GM12878 (cell line): ENCODE measurements around the gene SLC10A4. TPM values are rescaled to one million over a fixed set of nuclear protein-coding genes. Genes with fewer than 3 reads are reported as not detected.

ENCODE experiments used
- ATAC-seq: fragments of 200-7000 bp; cut with Tn5 transposase; 3 replicates; pipeline ENCODE4 v1.9.1; 2020; ENCODE audit warnings: mild to moderate bottlenecking, moderate library complexity
- BruUV-seq: library from RNA; stranded (reverse); fragments of 400-500 nt; replicated peaks from 2 replicates; lab custom pipeline; 2021; lab: Mats Ljungman, UMichigan
- CTCF ChIA-PET: fragments of 300-600 bp; sonication (Branson Sonifier 250); formaldehyde crosslinking; extraction: SDS; loops from one replicate; lab custom pipeline; 2021; ENCODE audit warnings: inconsistent platforms; lab: Yijun Ruan, JAX
- POLR2A ChIA-PET: fragments of 350-600 bp; formaldehyde crosslinking; extraction: SDS; loops from one replicate; lab custom pipeline; 2021; ENCODE audit warnings: inconsistent platforms; lab: Charles Lee
- RAD21 ChIA-PET: fragments of 300-600 bp; sonication (Branson Sonifier 250); formaldehyde crosslinking; loops from one replicate; lab custom pipeline; 2023; ENCODE audit warnings: antibody characterized with exemption; ENCODE audit not compliant: unreplicated experiment; lab: Charles Lee
- SMC1A ChIA-PET: fragments of 300-600 bp; sonication (Branson Sonifier 250); formaldehyde crosslinking; loops from one replicate; lab custom pipeline; 2023; ENCODE audit not compliant: unreplicated experiment, uncharacterized antibody; lab: Charles Lee
- DNase-seq: peaks from one replicate; pipeline ENCODE4 v3.0.0-alpha.2; 2011; ENCODE audit warnings: low read depth, low spot score
- FAIRE-seq: peaks from 3 replicates; lab custom pipeline; 2011; peaks lifted over from hg19 to GRCh38; lab: Jason Lieb, UNC
- H2AFZ ChIP-seq: 2 replicates; pipeline ENCODE4 v1.6.0; 2011; ENCODE audit warnings: low read depth, low read length, control low read depth; ENCODE audit not compliant: control insufficient read depth
- H3K27ac ChIP-seq: 2 replicates; pipeline ENCODE4 v1.5.1; 2011; ENCODE audit warnings: control low read depth; ENCODE audit not compliant: control insufficient read depth, insufficient read depth
- H3K27me3 ChIP-seq, 2 experiments: replicated peaks in 1 of 2; 2 replicates each; pipeline versions ENCODE4 v1.6.0 to v1.6.1; 2011; ENCODE audit warnings: low read length in 1 of 2; ENCODE audit not compliant: control insufficient read depth in 2 of 2, insufficient read depth in 2 of 2
- H3K36me3 ChIP-seq, 2 experiments: 2 replicates each; pipeline ENCODE4 v1.5.1; 2011; ENCODE audit warnings: low read length in 1 of 2; ENCODE audit not compliant: control insufficient read depth in 2 of 2, insufficient read depth in 2 of 2
- H3K4me1 ChIP-seq: 2 replicates; pipeline ENCODE4 v1.6.1; 2011; ENCODE audit warnings: mild to moderate bottlenecking, low read length, moderate library complexity, mixed read lengths; ENCODE audit not compliant: control insufficient read depth, insufficient read depth
- H3K4me2 ChIP-seq: 2 replicates; pipeline ENCODE4 v1.6.0; 2011; ENCODE audit warnings: control low read depth; ENCODE audit not compliant: control insufficient read depth, insufficient read depth
- H3K4me3 ChIP-seq: fragments of 200-600 bp; sonication (generic); 2 replicates; pipeline ENCODE4 v1.5.1; 2016
- H3K79me2 ChIP-seq: 2 replicates; pipeline ENCODE4 v1.6.0; 2011; ENCODE audit warnings: low read length; ENCODE audit not compliant: control insufficient read depth, insufficient read depth
- H3K9ac ChIP-seq: 2 replicates; pipeline ENCODE4 v1.8.0; 2011; ENCODE audit warnings: low read length, control low read depth, mixed read lengths; ENCODE audit not compliant: control insufficient read depth, insufficient read depth
- H3K9me3 ChIP-seq: replicated peaks from 3 replicates; pipeline ENCODE4 v1.5.1; 2011; ENCODE audit warnings: mild to moderate bottlenecking, low read length; ENCODE audit not compliant: control insufficient read depth, insufficient read depth
- H4K20me1 ChIP-seq: 2 replicates; pipeline ENCODE4 v1.6.0; 2011; ENCODE audit not compliant: control insufficient read depth, insufficient read depth
- BCL3 ChIP-seq: IDR thresholded peaks from 2 replicates; pipeline ENCODE4 v1.6.1; 2011; ENCODE audit warnings: borderline replicate concordance, low read depth, mild to moderate bottlenecking, moderate library complexity, low read length; ENCODE audit not compliant: insufficient read depth, poor library complexity, severe bottlenecking
- BMI1 ChIP-seq: fragments of 450-650 bp; IDR thresholded peaks from 2 replicates; pipeline ENCODE4 v1.6.1; 2016; ENCODE audit warnings: mild to moderate bottlenecking, moderate library complexity, borderline replicate concordance
- CBFB ChIP-seq: IDR thresholded peaks from 2 replicates; pipeline ENCODE4 v1.6.1; 2016; ENCODE audit warnings: antibody characterized with exemption, low read depth
- CBX3 ChIP-seq: fragments of 200-600 bp; sonication (generic); IDR thresholded peaks from 2 replicates; pipeline ENCODE4 v1.6.1; 2016; ENCODE audit warnings: low read depth, borderline replicate concordance
- CTCF ChIP-seq, 3 experiments: IDR thresholded peaks in 2 of 3; conservative IDR thresholded peaks in 1 of 3; 2 replicates each; pipeline ENCODE4 v1.5.1; 2011; ENCODE audit warnings: low read depth in 3 of 3, low read length in 3 of 3, mild to moderate bottlenecking in 3 of 3, control low read depth in 2 of 3, moderate library complexity in 2 of 3, inconsistent platforms in 1 of 3, mixed read lengths in 1 of 3; ENCODE audit not compliant: control insufficient read depth in 2 of 3, insufficient read depth in 1 of 3; ENCODE audit errors: extremely low read depth in 1 of 3
- E2F4 ChIP-seq: IDR thresholded peaks from 2 replicates; pipeline ENCODE4 v1.6.1; 2012; ENCODE audit warnings: low read depth, low read length, improper control_type of control experiment
- ETV6 ChIP-seq, 2 experiments: fragments of 450-650 bp in 1 of 2; IDR thresholded peaks in 1 of 2; conservative IDR thresholded peaks in 1 of 2; 2 replicates each; pipeline ENCODE4 v1.6.1; 2014; ENCODE audit warnings: antibody characterized with exemption in 1 of 2, borderline replicate concordance in 1 of 2, low read depth in 1 of 2, mild to moderate bottlenecking in 1 of 2, moderate library complexity in 1 of 2
- HDAC2 ChIP-seq: fragments of 200-600 bp; sonication (generic); IDR thresholded peaks from 2 replicates; pipeline ENCODE4 v1.6.1; 2017
- JUNB ChIP-seq: IDR thresholded peaks from 2 replicates; pipeline ENCODE4 v1.6.1; 2016; ENCODE audit warnings: antibody characterized with exemption, mild to moderate bottlenecking
- MEF2A ChIP-seq: IDR thresholded peaks from 2 replicates; pipeline ENCODE4 v1.6.1; 2011; ENCODE audit warnings: low read depth, mild to moderate bottlenecking, low read length, moderate library complexity; ENCODE audit not compliant: insufficient read depth
- MEF2B ChIP-seq: fragments of 450-650 bp; IDR thresholded peaks from 2 replicates; pipeline ENCODE4 v1.6.1; 2018; ENCODE audit warnings: mild to moderate bottlenecking, moderate library complexity; ENCODE audit not compliant: partially characterized antibody, poor library complexity, severe bottlenecking
- MYB ChIP-seq: fragments of 150-350 bp; IDR thresholded peaks from 2 replicates; pipeline ENCODE4 v1.6.1; 2014; ENCODE audit warnings: mild to moderate bottlenecking, low read depth, low read length, borderline replicate concordance
- NBN ChIP-seq: fragments of 450-650 bp; IDR thresholded peaks from 2 replicates; pipeline ENCODE4 v1.6.1; 2016
- NR2C1 ChIP-seq: fragments of 450-650 bp; IDR thresholded peaks from 2 replicates; pipeline ENCODE4 v1.6.1; 2017; ENCODE audit warnings: antibody characterized with exemption, mild to moderate bottlenecking, moderate library complexity
- NR2C2 ChIP-seq: IDR thresholded peaks from 2 replicates; pipeline ENCODE4 v1.6.1; 2011; ENCODE audit warnings: borderline replicate concordance, low read depth; ENCODE audit not compliant: control insufficient read depth, insufficient read length
- PAX5 ChIP-seq: IDR thresholded peaks from 2 replicates; pipeline ENCODE4 v1.6.1; 2011; ENCODE audit warnings: low read depth, low read length, borderline replicate concordance
- POLR2AphosphoS2 ChIP-seq: IDR thresholded peaks from 2 replicates; pipeline ENCODE4 v1.6.1; 2011; ENCODE audit warnings: low read depth, mild to moderate bottlenecking, low read length, improper control_type of control experiment, moderate library complexity
- SMAD1 ChIP-seq: fragments of 450-650 bp; IDR thresholded peaks from 2 replicates; pipeline ENCODE4 v1.6.1; 2018; ENCODE audit warnings: mild to moderate bottlenecking, low read depth; ENCODE audit not compliant: partially characterized antibody
- TARDBP ChIP-seq: IDR thresholded peaks from 2 replicates; pipeline ENCODE4 v1.6.1; 2016; ENCODE audit warnings: borderline replicate concordance
- TBL1XR1 ChIP-seq: IDR thresholded peaks from 2 replicates; pipeline ENCODE4 v1.6.1; 2012; ENCODE audit warnings: low read depth, low read length, improper control_type of control experiment
- ZBED1 ChIP-seq: IDR thresholded peaks from 2 replicates; pipeline ENCODE4 v1.6.1; 2016; ENCODE audit warnings: borderline replicate concordance
- WGBS: methylation state at CpG from one replicate; pipeline ENCODE4 v1.1.6; 2016; ENCODE audit warnings: low lambda C conversion rate; ENCODE audit not compliant: insufficient replicate concordance, insufficient coverage; ENCODE audit errors: missing lambda C conversion rate; 5-methylcytosine and 5-hydroxymethylcytosine counted together
- in situ Hi-C: fragments of 300-500 bp; cut with MboI; formaldehyde crosslinking; loops from 9 replicates; pipeline ENCODE4 v1.14.3; 2018; ENCODE audit warnings: mixed read lengths
- intact Hi-C: fragments of 100-400 bp; cut with micrococcal nuclease; formaldehyde crosslinking; loops from one replicate; pipeline ENCODE4 v1.14.2; 2022; ENCODE audit not compliant: unreplicated experiment
- polyA plus RNA-seq, 11 experiments: library from polyadenylated mRNA; depleted of rRNA in 4 of 11; unstranded in 6 of 11; stranded (reverse) in 5 of 11; fragments of >200 nt; fragmentation: Nextera tagmentation in 4 of 11; fragmentation: Illumina TruSeq in 1 of 11; extraction: Ambion mirVana in 4 of 11; extraction: Trizol in 1 of 11; gene quantifications; 1 replicate in 1 of 11; 2 replicates in 10 of 11; pipeline versions ENCODE4 v1.2.1 to v1.2.3, GENCODE V29; 2011 to 2016; ENCODE audit warnings: inconsistent platforms in 2 of 11, missing spikeins in 2 of 11, low read depth in 1 of 11
- total RNA-seq, 4 experiments: library from RNA; depleted of rRNA in 3 of 4; stranded (reverse); fragments of >200 nt in 3 of 4; fragmentation: Illumina TruSeq in 1 of 4; extraction: Trizol in 1 of 4; gene quantifications; 2 replicates each; pipeline versions ENCODE4 v1.2.1 to v1.2.3, GENCODE V29; 2013 to 2021

SLC10A4 gene
- total and polyA plus RNA-seq, 10 of the 15 experiments (the other 5 are each of a cell fraction or from before 2014, with no cell fraction given) = 0.12 TPM; not detected in 9

- TF ChIP-seq ZBED1 = no peak
- TF ChIP-seq HDAC2 = no peak
- TF ChIP-seq NR2C1 = no peak
- no peak for TF ChIP-seq ETV6 (conservative IDR thresholded peaks at IDR 0.05 in 1 of 2, IDR thresholded peaks at IDR 0.05 in 1 of 2; ENCODE audit: borderline replicate concordance in 1 of 2, low read depth in 1 of 2)
- TF ChIP-seq MEF2A = no peak
- TF ChIP-seq PAX5 = no peak
- TF ChIP-seq BMI1 = no peak
- no peak for TF ChIP-seq NBN
- TF ChIP-seq BCL3 = no peak
- TF ChIP-seq JUNB = no peak
- TF ChIP-seq CBX3 = no peak
Measured at GRCh38 chr4:48467891-48468290, 15.3 kb upstream of the SLC10A4 start (continued).

- FAIRE-seq = no peak
- H3K4me1 ChIP-seq = no peaks in the 10 kb centered on the region; the same call in 1 of the 2 replicates
- SMC1A ChIA-PET = no interaction called here
- no peaks in the 10 kb centered on the region for H3K9me3 ChIP-seq
- no peaks in the 10 kb centered on the region for H4K20me1 ChIP-seq
- CTCF ChIA-PET = no interaction called here
- H3K4me2 ChIP-seq = no peak overlapping the region
- no peaks in the 10 kb centered on the region for H3K79me2 ChIP-seq
- RAD21 ChIA-PET = interaction anchor here (1.4 kb wide), 1 partner anchor 16 kb away, joined by 3 read pairs; no protein-coding TSS in a partner anchor
- POLR2A ChIA-PET = no interaction called here
- in situ Hi-C loops = no loop called here
- H3K9ac ChIP-seq = no peak overlapping the region
- BruUV-seq = no TSS peak
- no peak for DNase-seq
- intact Hi-C loops = no loop called here
- H3K4me3 ChIP-seq = no peak overlapping the region
- no peak overlapping the region for H2AFZ ChIP-seq
- no peak for ATAC-seq
- H3K27me3 ChIP-seq = no peaks in the 10 kb centered on the region
- 88% methylated on average over 1 of the region's 1 CpG for WGBS
- no peaks in the 10 kb centered on the region for H3K36me3 ChIP-seq
- no peak overlapping the region for H3K27ac ChIP-seq
- TF ChIP-seq POLR2AphosphoS2 (no peak), CTCF (IDR thresholded peaks at IDR 0.05 in 2 of 3, conservative IDR thresholded peaks at IDR 0.05 in 1 of 3; ENCODE audit: control insufficient read depth in 2 of 3, extremely low read depth in 1 of 3, insufficient read depth in 1 of 3, low read depth in 3 of 3, low read length in 3 of 3) (no peak), TBL1XR1 (no peak), TARDBP (no peak), E2F4 (no peak), CBFB (no peak), MYB (no peak), NR2C2 (no peak), SMAD1 (no peak), MEF2B (no peak), MEF2A (no peak)
Measured at GRCh38 chr4:48470137-48470536, 13.0 kb upstream of the SLC10A4 start.
